Measurements from ENCODE around the gene EVI5L. TPM values are rescaled to one million over a fixed set of nuclear protein-coding genes. Genes with fewer than 3 reads are reported as not detected.
A peak's percentile ranks its signal among the peaks of the same experiment; 100 is the strongest.

Gene EVI5L
- total RNA-seq, 2 experiments from 2014 or later: 5.2 to 6.0 TPM

GRCh38 chr19:7913652-7914051 is 83.6 kb downstream of the EVI5L start:
- Histone ChIP-seq H3K4me1 (ENCODE audit: insufficient read depth, low read length) (peaks cover 34% of the 10 kb centered on the region), H3K4me3 (ENCODE audit: low read length) (no peak overlapping the region), H3K27ac (ENCODE audit: low read depth in 1 of 2, low read length in 2 of 2) (no peak overlapping the region), H3K27me3 (ENCODE audit: control insufficient read depth in 1 of 2, insufficient read depth in 2 of 2, low read length in 2 of 2) (peaks cover 24 to 31% of the 10 kb centered on the region in 2 experiments), H3K9me3 (ENCODE audit: control insufficient read depth in 1 of 2, insufficient read depth in 1 of 2, low read length in 2 of 2) (peaks cover 0 to 7% of the 10 kb centered on the region in 2 experiments), H3K36me3 (ENCODE audit: insufficient read depth, low read length) (peaks cover 38% of the 10 kb centered on the region)
- intact Hi-C loops (cut with DNase I, micrococcal nuclease): no loop called here
- ATAC-seq (ENCODE audit: poor library complexity) (no peak), DNase-seq (no peak)
- POLR2A ChIA-PET: interaction anchor here (1.0 kb wide), 1 partner anchor 10 kb away, joined by 3 read pairs; the partner anchor contains the start of gene MAP2K7
- H3K27ac Mint-ChIP-seq: no peak overlapping the region
- H3K27me3 Mint-ChIP-seq: peaks cover 30% of the 10 kb centered on the region
- no peak for TF ChIP-seq CTCF (IDR thresholded peaks at IDR 0.05)
- peaks cover 29% of the 10 kb centered on the region for H3K36me3 Mint-ChIP-seq (ENCODE audit: low read depth)
- H3K4me1 Mint-ChIP-seq (ENCODE audit: low read depth): peaks cover 16% of the 10 kb centered on the region
- no peaks in the 10 kb centered on the region for H3K9me3 Mint-ChIP-seq
- CTCF ChIA-PET: no interaction called here
- no peak overlapping the region for H3K4me3 Mint-ChIP-seq

- DNase-seq: peak in 1 of 14 experiments; percentile 36
- peaks cover 0 to 9% of the 10 kb centered on the region in 2 experiments for H3K9me3 ChIP-seq (ENCODE audit: control insufficient read depth in 1 of 2, insufficient read depth in 1 of 2, low read length in 2 of 2)
Observed at GRCh38 chr19:7914099-7914498, 84.1 kb downstream of the EVI5L start.

More at GRCh38 chr19:7914099-7914498, 84.1 kb downstream of the EVI5L start:
- Mint-ChIP-seq H3K9me3 (no peaks in the 10 kb centered on the region), H3K4me3 (no peak overlapping the region), H3K27me3 (peaks cover 30% of the 10 kb centered on the region), H3K36me3 (ENCODE audit: low read depth) (peaks cover 28% of the 10 kb centered on the region), H3K4me1 (ENCODE audit: low read depth) (peaks cover 16% of the 10 kb centered on the region), H3K27ac (no peak overlapping the region)
- Histone ChIP-seq H3K27me3 (ENCODE audit: control insufficient read depth in 1 of 2, insufficient read depth in 2 of 2, low read length in 2 of 2) (peaks cover 28 to 35% of the 10 kb centered on the region in 2 experiments), H3K27ac (ENCODE audit: low read depth in 1 of 2, low read length in 2 of 2) (no peak overlapping the region), H3K4me3 (ENCODE audit: low read length) (no peak overlapping the region), H3K36me3 (ENCODE audit: insufficient read depth, low read length) (peaks cover 35% of the 10 kb centered on the region), H3K4me1 (ENCODE audit: insufficient read depth, low read length) (peaks cover 36% of the 10 kb centered on the region)
- TF ChIP-seq CTCF (IDR thresholded peaks at IDR 0.05): no peak
- ATAC-seq (ENCODE audit: poor library complexity): no peak
- CTCF ChIA-PET: no interaction called here
- POLR2A ChIA-PET: interaction anchor here (7.7 kb wide), 1 partner anchor 10 kb away, joined by 116 read pairs; the partner anchor contains the start of gene MAP2K7
- intact Hi-C loops (cut with DNase I, micrococcal nuclease): no loop called here

Other genes starting within 250 kb of the EVI5L start
- gene CAMSAP3, start 234.4 kb upstream of the EVI5L start, total RNA-seq: under 1 TPM; 0.16 to 0.25 TPM
- 100 to 1,000 TPM; 118 to 121 TPM for gene XAB2, start 200.7 kb upstream of the EVI5L start, total RNA-seq
- gene PET100, start 200.4 kb upstream of the EVI5L start, total RNA-seq: 100 to 1,000 TPM; 178 to 188 TPM
- gene PCP2, start 196.5 kb upstream of the EVI5L start, total RNA-seq: 1 to 10 TPM; 1.9 to 2.1 TPM
- 100 to 1,000 TPM; 234 to 241 TPM for gene STXBP2, start 193.1 kb upstream of the EVI5L start, total RNA-seq
- gene RETN, start 161.2 kb upstream of the EVI5L start, total RNA-seq: not detected
- under 1 TPM in 1 of 2 experiments, not detected in 1; 0.38 TPM for gene MCEMP1, start 153.1 kb upstream of the EVI5L start, total RNA-seq
- gene TRAPPC5, start 149.4 kb upstream of the EVI5L start, total RNA-seq: 10 to 100 TPM; 41.3 to 43.4 TPM
- gene FCER2, start 128.1 kb upstream of the EVI5L start, total RNA-seq: not detected
- not detected for gene CLEC4G, start 98.1 kb upstream of the EVI5L start, total RNA-seq
- not detected for gene CD209, start 82.7 kb upstream of the EVI5L start, total RNA-seq
- gene CLEC4M, start 67.0 kb upstream of the EVI5L start, total RNA-seq: not detected
- gene PRR36, start 44.2 kb downstream of the EVI5L start, total RNA-seq: under 1 TPM; 0.25 to 0.30 TPM
- not detected for gene LRRC8E, start 58.3 kb downstream of the EVI5L start, total RNA-seq
- gene MAP2K7, start 73.7 kb downstream of the EVI5L start, total RNA-seq: 10 to 100 TPM; 81.7 to 82.3 TPM
- 1 to 10 TPM; 1.1 to 1.2 TPM for gene TGFBR3L, start 84.6 kb downstream of the EVI5L start, total RNA-seq
- gene SNAPC2, start 90.1 kb downstream of the EVI5L start, total RNA-seq: 10 to 100 TPM in 1 of 2 experiments, 1 to 10 TPM in 1; 9.9 to 10.9 TPM
- gene CTXN1, start 95.9 kb downstream of the EVI5L start, total RNA-seq: not detected
- gene TIMM44, start 113.4 kb downstream of the EVI5L start, total RNA-seq: 10 to 100 TPM; 83.9 to 85.0 TPM
- gene ELAVL1, start 175.4 kb downstream of the EVI5L start, total RNA-seq: 10 to 100 TPM; 17.1 to 20.8 TPM
- gene CCL25, start 222.5 kb downstream of the EVI5L start, total RNA-seq: not detected